ENCODE results near the gene WBP2NL.

DNA sequence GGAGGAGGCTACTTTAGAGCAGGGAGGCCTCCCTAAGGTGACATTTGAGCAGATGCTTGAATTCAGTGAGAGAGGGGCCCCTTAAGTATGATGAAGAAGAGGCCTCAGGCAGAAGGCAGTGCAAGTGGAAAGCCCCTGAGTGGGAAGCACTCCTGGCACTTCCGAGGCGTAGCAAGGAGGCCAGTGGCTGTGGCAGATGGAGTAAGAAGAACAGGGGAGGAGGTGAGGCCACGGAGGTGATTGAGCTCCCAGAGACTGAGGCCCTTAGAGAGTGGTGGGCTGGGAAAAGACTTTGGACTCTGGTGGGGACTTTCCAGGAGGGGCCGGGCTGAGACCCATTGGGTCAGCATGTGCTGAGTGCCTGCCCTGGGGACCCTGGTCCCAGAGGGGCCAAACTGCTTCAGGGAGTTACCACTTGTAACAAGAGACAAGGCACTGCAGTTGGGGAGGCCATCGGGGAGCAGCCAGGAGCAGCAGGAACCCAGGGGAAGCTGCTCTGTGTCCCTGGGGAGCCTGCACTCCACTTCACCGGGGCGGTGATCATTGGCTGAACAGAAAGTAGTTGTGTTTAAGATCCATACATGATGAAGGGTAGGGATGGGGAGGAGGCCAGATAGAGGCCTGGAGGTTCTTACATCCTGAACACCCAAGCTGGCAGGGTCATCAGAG, 49.2 kb upstream of the WBP2NL start:
- TF ChIP-seq, protein P1, sequence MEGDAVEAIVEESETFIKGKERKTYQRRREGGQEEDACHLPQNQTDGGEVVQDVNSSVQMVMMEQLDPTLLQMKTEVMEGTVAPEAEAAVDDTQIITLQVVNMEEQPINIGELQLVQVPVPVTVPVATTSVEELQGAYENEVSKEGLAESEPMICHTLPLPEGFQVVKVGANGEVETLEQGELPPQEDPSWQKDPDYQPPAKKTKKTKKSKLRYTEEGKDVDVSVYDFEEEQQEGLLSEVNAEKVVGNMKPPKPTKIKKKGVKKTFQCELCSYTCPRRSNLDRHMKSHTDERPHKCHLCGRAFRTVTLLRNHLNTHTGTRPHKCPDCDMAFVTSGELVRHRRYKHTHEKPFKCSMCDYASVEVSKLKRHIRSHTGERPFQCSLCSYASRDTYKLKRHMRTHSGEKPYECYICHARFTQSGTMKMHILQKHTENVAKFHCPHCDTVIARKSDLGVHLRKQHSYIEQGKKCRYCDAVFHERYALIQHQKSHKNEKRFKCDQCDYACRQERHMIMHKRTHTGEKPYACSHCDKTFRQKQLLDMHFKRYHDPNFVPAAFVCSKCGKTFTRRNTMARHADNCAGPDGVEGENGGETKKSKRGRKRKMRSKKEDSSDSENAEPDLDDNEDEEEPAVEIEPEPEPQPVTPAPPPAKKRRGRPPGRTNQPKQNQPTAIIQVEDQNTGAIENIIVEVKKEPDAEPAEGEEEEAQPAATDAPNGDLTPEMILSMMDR (IDR thresholded peaks at IDR 0.05), result no peak
- TF ChIP-seq EP300 (IDR thresholded peaks at IDR 0.05) (no peak), POLR2A (IDR thresholded peaks at IDR 0.05; ENCODE audit: low read depth) (no peak), POLR2AphosphoS5 (IDR thresholded peaks at IDR 0.05) (no peak)
